T-cell (primary cell): ENCODE data around the gene L3MBTL4. TPM values are rescaled to one million over a fixed set of nuclear protein-coding genes. Genes with fewer than 3 reads are reported as not detected.

Experiments
- ATAC-seq, 4 experiments: fragments of 200-7000 bp in 3 of 4; fragments of 150-1000 bp in 1 of 4; cut with Tn5 transposase; replicated peaks in 1 of 4; 1 replicate in 3 of 4; 2 replicates in 1 of 4; pipeline ENCODE4 v1.10.0; 2021; ENCODE audit warnings: moderate library complexity in 3 of 4, mild to moderate bottlenecking in 2 of 4, moderate number of reproducible peaks in 1 of 4
- CTCF ChIA-PET, 2 donors: fragments of 300-600 bp; sonication (Branson Sonifier 250); formaldehyde crosslinking; loops; one replicate each; lab custom pipeline; 2022; ENCODE audit warnings: antibody characterized with exemption in 2 of 2; lab: Charles Lee
- POLR2A ChIA-PET, 2 donors: fragments of 300-600 bp; sonication (Branson Sonifier 250); formaldehyde crosslinking; loops; one replicate each; lab custom pipeline; 2022; ENCODE audit warnings: antibody characterized with exemption in 2 of 2; lab: Charles Lee
- DNase-seq, 35 experiments: peaks; one replicate each; pipeline versions ENCODE4 v3.0.0 to v3.0.0-alpha.2; 2013 to 2023
- H3K27ac ChIP-seq: one replicate; pipeline ENCODE4 v1.5.1; 2013; ENCODE audit warnings: low read length
- H3K27me3 ChIP-seq, 2 experiments: replicated peaks in 1 of 2; 1 replicate in 1 of 2; 2 replicates in 1 of 2; pipeline versions ENCODE4 v1.6.1 to v1.7.0; 2013; ENCODE audit warnings: low read length in 1 of 2, mixed read lengths in 1 of 2; ENCODE audit not compliant: control insufficient read depth in 2 of 2, insufficient read depth in 2 of 2; ENCODE audit errors: extremely low read depth in 1 of 2
- H3K36me3 ChIP-seq, 2 donors: 1 replicate in 1 of 2; 2 replicates in 1 of 2; pipeline versions ENCODE4 v1.6.1 to v1.7.0; 2013; ENCODE audit warnings: low read length in 1 of 2; ENCODE audit not compliant: control insufficient read depth in 2 of 2, insufficient read depth in 1 of 2; ENCODE audit errors: extremely low read depth in 1 of 2
- H3K4me1 ChIP-seq, 2 experiments: 1 replicate in 1 of 2; 2 replicates in 1 of 2; pipeline versions ENCODE4 v1.6.1 to v1.7.0; 2013; ENCODE audit warnings: low read length in 2 of 2, mixed read lengths in 1 of 2; ENCODE audit not compliant: insufficient read depth in 2 of 2, control insufficient read depth in 1 of 2; ENCODE audit errors: extremely low read depth in 1 of 2
- H3K4me3 ChIP-seq, 2 donors: 1 replicate in 1 of 2; 2 replicates in 1 of 2; pipeline versions ENCODE4 v1.5.1 to v1.7.0; 2013; ENCODE audit warnings: mild to moderate bottlenecking in 2 of 2, low read length in 1 of 2, moderate library complexity in 1 of 2; ENCODE audit not compliant: control insufficient read depth in 1 of 2; ENCODE audit errors: extremely low read depth in 1 of 2
- H3K9me3 ChIP-seq: 2 replicates; pipeline ENCODE4 v1.7.0; 2013
- H3K27ac Mint-ChIP-seq, 2 donors: one replicate each; pipeline ENCODE4 v1.8.0; 2020 to 2021; ENCODE audit warnings: mild to moderate bottlenecking in 2 of 2, mixed read lengths in 2 of 2
- H3K27me3 Mint-ChIP-seq, 2 donors: one replicate each; pipeline ENCODE4 v1.8.0; 2021 to 2022; ENCODE audit warnings: mixed read lengths in 2 of 2
- H3K36me3 Mint-ChIP-seq: one replicate; pipeline ENCODE4 v1.8.0; 2021; ENCODE audit warnings: mixed read lengths
- H3K4me1 Mint-ChIP-seq, 3 donors: one replicate each; pipeline ENCODE4 v1.8.0; 2020 to 2022; ENCODE audit warnings: mixed read lengths in 3 of 3, mild to moderate bottlenecking in 1 of 3
- H3K4me3 Mint-ChIP-seq, 3 donors: one replicate each; pipeline ENCODE4 v1.8.0; 2020 to 2022; ENCODE audit warnings: mild to moderate bottlenecking in 3 of 3, mixed read lengths in 3 of 3, moderate library complexity in 3 of 3
- H3K9me3 Mint-ChIP-seq, 3 donors: one replicate each; pipeline ENCODE4 v1.8.0; 2020 to 2022; ENCODE audit warnings: mixed read lengths in 3 of 3
- WGBS: methylation state at CpG from one replicate; pipeline ENCODE4 v1.1.5; 2013; ENCODE audit warnings: missing lambda C conversion rate; ENCODE audit not compliant: insufficient coverage; 5-methylcytosine and 5-hydroxymethylcytosine counted together
- total RNA-seq, 35 experiments: library from RNA in 6 of 35; stranded (reverse) in 6 of 35; fragments of 120-200 nt in 1 of 35; gene quantifications; one replicate each; pipeline versions ENCODE4 v1.2.1 to v1.2.4 and lab custom pipeline; 2013 to 2026

Gene L3MBTL4
- total RNA-seq, 5 donors from 2014 or later (not counting 1 experiment from before 2014, with no cell fraction given), result 0.58 to 1.6 (median 0.83) TPM

DNA sequence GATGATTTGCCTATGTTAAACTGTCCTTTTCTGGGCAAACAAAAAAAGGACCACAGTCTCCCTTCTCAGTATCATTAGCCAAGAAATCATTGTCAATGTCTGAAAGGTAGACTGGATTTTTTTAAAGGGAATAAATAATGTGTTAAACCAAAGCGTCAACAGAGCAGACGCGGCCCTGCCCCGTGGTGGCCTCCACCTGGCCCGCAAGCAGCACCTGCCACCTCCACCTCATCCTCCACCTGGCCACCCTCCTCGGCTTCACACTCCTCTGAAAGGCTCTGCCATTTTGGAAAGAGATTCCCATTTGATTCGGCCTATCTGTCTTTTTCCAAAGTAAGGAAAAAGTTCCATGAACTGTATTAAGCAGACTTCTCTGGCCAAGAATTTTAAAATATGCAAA lies 451.4 kb downstream of the L3MBTL4 start:
- peaks cover 0 to 2% of the 10 kb centered on the region in 2 donors for H3K27me3 Mint-ChIP-seq
- DNase-seq, result no peak
- WGBS, result 93% methylated on average over 3 of the region's 7 CpGs

DNA sequence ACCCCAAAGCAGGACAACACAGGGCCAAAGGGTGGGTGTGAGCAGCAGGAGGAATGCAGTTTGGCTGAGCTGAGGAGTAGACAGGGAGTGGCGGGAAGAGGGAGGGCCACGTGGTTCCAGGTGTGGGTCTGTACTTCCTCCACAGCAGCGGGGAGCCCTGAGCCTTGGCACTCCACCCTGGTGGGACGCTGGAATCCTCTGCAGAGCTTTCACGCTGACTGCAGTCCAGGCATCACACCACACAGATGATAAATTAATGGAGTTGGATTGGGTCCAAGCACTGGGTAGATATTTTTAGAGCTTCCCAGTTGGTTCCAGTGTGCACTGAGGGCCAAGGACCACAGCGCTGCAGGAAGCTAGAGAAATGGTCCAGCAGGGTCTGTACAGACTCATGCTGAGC lies 452.3 kb downstream of the L3MBTL4 start:
- H3K4me1 Mint-ChIP-seq, result peaks cover 14 to 35% (median 33%) of the 10 kb centered on the region in 3 donors

More for the DNA sequence above, 451.4 kb downstream of the L3MBTL4 start:
- Mint-ChIP-seq H3K9me3 (no peaks in the 10 kb centered on the region), H3K4me1 (peaks cover 14 to 38% (median 33%) of the 10 kb centered on the region in 3 donors), H3K36me3 (no peaks in the 10 kb centered on the region), H3K4me3 (no peak overlapping the region), H3K27ac (no peak overlapping the region)
- ChIA-PET CTCF (no interaction called here), POLR2A (no interaction called here)
- no peaks in the 10 kb centered on the region for H3K27me3 ChIP-seq
- no peak for ATAC-seq
- H3K4me1 ChIP-seq, result peaks cover 6 to 11% of the 10 kb centered on the region in 2 experiments
- H3K27ac ChIP-seq, result no peak overlapping the region
- no peaks in the 10 kb centered on the region for H3K36me3 ChIP-seq
- no peak overlapping the region for H3K4me3 ChIP-seq
- H3K9me3 ChIP-seq, result no peaks in the 10 kb centered on the region

DNA sequence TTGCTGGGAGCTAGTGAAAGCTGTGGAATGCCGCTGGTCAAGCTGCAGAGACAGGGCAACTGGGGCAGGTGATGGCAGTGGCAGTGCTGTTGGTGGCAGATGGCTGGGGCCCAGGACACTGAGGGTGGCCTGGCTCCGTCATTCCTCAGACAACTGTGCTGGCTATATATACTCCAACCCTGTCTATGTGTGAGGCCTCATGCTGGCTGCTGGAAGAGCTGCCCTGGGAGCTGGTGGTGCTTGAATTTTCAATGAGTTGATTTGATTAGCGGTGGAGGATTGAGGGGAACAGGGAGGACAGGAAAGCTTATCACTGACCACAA lies 452.9 kb downstream of the L3MBTL4 start:
- no peaks in the 10 kb centered on the region for H3K27me3 ChIP-seq
- no peak for ATAC-seq
- POLR2A ChIA-PET, result no interaction called here
- H3K27me3 Mint-ChIP-seq, result no peaks in the 10 kb centered on the region
- no peaks in the 10 kb centered on the region for H3K36me3 ChIP-seq
- no peaks in the 10 kb centered on the region for H3K36me3 Mint-ChIP-seq
- peaks cover 14 to 29% (median 28%) of the 10 kb centered on the region in 3 donors for H3K4me1 Mint-ChIP-seq
- CTCF ChIA-PET, result no interaction called here
- no CpG with 5 or more reads among the region's 3 CpGs for WGBS
- H3K4me3 Mint-ChIP-seq, result no peak overlapping the region
- H3K27ac Mint-ChIP-seq, result no peak overlapping the region
- no peak overlapping the region for H3K27ac ChIP-seq
- no peak overlapping the region for H3K4me3 ChIP-seq
- no peak for DNase-seq
- H3K9me3 Mint-ChIP-seq, result no peaks in the 10 kb centered on the region
- peaks cover 5 to 7% of the 10 kb centered on the region in 2 experiments for H3K4me1 ChIP-seq
- H3K9me3 ChIP-seq, result no peaks in the 10 kb centered on the region

More for the DNA sequence above, 452.3 kb downstream of the L3MBTL4 start:
- H3K27me3 Mint-ChIP-seq, result peaks cover 0 to under 1% of the 10 kb centered on the region in 2 donors
- H3K4me1 ChIP-seq, result peaks cover 6 to 11% of the 10 kb centered on the region in 2 experiments
- no peaks in the 10 kb centered on the region for H3K9me3 Mint-ChIP-seq
- H3K27ac Mint-ChIP-seq, result no peak overlapping the region
- no peaks in the 10 kb centered on the region for H3K27me3 ChIP-seq
- DNase-seq (no peak), ATAC-seq (no peak)
- WGBS, result 71% methylated on average over 2 of the region's 6 CpGs
- ChIA-PET POLR2A (no interaction called here), CTCF (no interaction called here)
- no peak overlapping the region for H3K4me3 Mint-ChIP-seq
- H3K27ac ChIP-seq, result no peak overlapping the region
- no peaks in the 10 kb centered on the region for H3K36me3 Mint-ChIP-seq
- H3K36me3 ChIP-seq, result no peaks in the 10 kb centered on the region
- H3K4me3 ChIP-seq, result no peak overlapping the region
- H3K9me3 ChIP-seq, result no peaks in the 10 kb centered on the region

DNA sequence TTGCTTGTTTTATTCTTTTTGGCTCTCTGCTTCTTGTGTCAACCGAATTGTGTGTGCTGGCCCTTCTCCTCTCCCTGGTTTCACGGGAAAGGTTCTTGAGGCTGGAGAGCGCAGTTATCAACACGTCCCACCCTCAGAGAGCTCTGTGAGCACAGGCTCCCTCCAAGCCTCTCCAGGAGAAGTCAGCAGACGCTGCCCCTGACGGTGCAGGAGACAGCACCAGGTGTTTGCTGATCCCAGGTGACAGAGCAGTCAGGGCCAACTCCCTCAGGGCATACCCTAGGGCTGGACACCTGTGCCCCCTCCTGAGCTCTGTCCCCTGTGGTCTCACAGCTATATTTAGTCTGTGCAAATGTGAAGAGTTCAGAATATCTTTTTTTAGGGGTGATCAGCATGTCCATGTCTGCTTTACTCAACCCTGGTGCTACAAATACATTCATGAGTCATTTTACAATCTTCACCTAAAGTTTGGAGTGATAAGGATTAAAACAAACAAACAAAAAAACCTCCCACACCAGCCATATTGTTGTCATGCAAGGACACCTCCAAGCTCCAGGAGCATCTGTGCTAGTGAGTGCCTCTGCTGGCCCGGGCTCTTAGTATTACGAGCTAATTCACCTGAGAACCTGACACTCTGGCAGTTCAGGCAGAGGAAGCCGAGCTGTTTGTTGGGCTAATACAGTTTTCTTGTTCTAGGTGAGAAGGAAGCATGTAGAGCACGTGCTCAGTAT lies 453.4 kb downstream of the L3MBTL4 start:
- Mint-ChIP-seq H3K9me3 (no peaks in the 10 kb centered on the region), H3K4me1 (peaks cover 14 to 24% (median 23%) of the 10 kb centered on the region in 3 donors), H3K27ac (no peak overlapping the region), H3K27me3 (no peaks in the 10 kb centered on the region), H3K36me3 (no peaks in the 10 kb centered on the region), H3K4me3 (no peak overlapping the region)
- POLR2A ChIA-PET, result no interaction called here
- Histone ChIP-seq H3K4me1 (peaks cover 3 to 6% of the 10 kb centered on the region in 2 experiments), H3K27me3 (no peaks in the 10 kb centered on the region), H3K4me3 (no peak overlapping the region), H3K36me3 (no peaks in the 10 kb centered on the region), H3K9me3 (no peaks in the 10 kb centered on the region), H3K27ac (no peak overlapping the region)
- no peak for ATAC-seq
- CTCF ChIA-PET, result no interaction called here
- WGBS, result 84% methylated on average over 10 of the region's 10 CpGs
- no peak for DNase-seq

DNA sequence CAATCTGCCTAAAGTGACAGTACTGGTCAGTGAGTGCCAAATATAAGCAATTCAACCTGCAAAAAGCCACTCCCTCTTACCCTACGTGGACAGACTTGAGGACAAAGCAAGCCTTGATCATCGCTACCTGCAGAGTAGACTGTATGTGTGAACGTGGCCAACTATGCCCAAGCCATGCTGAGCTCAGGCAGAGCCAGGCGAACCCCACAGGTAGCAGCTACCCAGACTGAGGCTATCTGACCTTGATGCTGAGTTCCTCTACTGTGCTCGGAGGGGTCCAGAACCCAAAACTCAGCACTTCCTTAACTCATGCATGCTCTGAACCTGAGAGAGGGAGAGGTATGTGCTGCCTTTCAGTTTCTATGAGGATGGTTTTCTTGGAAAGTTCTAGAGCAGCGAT lies 455.9 kb downstream of the L3MBTL4 start:
- H3K36me3 Mint-ChIP-seq, result no peaks in the 10 kb centered on the region
- ChIA-PET POLR2A (no interaction called here), CTCF (no interaction called here)
- Histone ChIP-seq H3K36me3 (no peaks in the 10 kb centered on the region), H3K4me1 (no peaks in the 10 kb centered on the region), H3K27ac (no peak overlapping the region), H3K27me3 (no peaks in the 10 kb centered on the region), H3K9me3 (no peaks in the 10 kb centered on the region), H3K4me3 (no peak overlapping the region)
- no peaks in the 10 kb centered on the region for H3K4me1 Mint-ChIP-seq
- DNase-seq, result no peak
- H3K9me3 Mint-ChIP-seq, result no peaks in the 10 kb centered on the region
- ATAC-seq, result no peak
- no peak overlapping the region for H3K4me3 Mint-ChIP-seq
- H3K27ac Mint-ChIP-seq, result no peak overlapping the region
- H3K27me3 Mint-ChIP-seq, result no peaks in the 10 kb centered on the region
- 79% methylated on average over 4 of the region's 6 CpGs for whole genome bisulfite sequencing

DNA sequence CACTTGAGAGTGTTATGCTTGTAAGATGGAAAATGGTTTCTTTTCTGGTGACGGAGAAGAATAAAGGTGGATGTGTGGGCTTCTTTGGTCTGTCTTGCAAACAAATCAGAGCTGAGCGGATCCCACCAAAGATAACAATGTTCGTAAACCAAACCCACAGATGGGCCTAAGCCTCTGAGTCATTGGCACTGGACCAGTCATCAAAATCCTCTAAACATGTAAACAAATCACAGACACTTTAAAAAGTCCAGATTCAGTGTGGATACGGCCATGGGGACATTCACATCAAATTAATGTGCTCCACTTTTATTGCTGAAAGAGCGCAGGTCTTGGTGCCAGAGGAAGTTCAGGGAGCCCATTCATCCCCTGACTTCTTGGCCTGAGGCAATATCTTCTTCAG lies 458.9 kb downstream of the L3MBTL4 start:
- H3K27ac ChIP-seq, result no peak overlapping the region
- no peaks in the 10 kb centered on the region for H3K36me3 ChIP-seq
- no peaks in the 10 kb centered on the region for H3K27me3 ChIP-seq
- no peak overlapping the region for H3K4me3 ChIP-seq
- Mint-ChIP-seq H3K36me3 (no peaks in the 10 kb centered on the region), H3K9me3 (no peaks in the 10 kb centered on the region), H3K27ac (no peak overlapping the region), H3K4me3 (no peak overlapping the region), H3K27me3 (peaks cover 0 to 5% of the 10 kb centered on the region in 2 donors), H3K4me1 (no peaks in the 10 kb centered on the region)
- POLR2A ChIA-PET, result no interaction called here
- CTCF ChIA-PET, result no interaction called here
- DNase-seq (no peak), ATAC-seq (no peak)
- H3K4me1 ChIP-seq, result no peaks in the 10 kb centered on the region
- no peaks in the 10 kb centered on the region for H3K9me3 ChIP-seq
- WGBS, result 83% methylated on average over 3 of the region's 5 CpGs
